Neural cell (in vitro differentiated cells): Measurements from ENCODE around the gene VPS50. TPM values are rescaled to one million over a fixed set of nuclear protein-coding genes. Genes with fewer than 3 reads are reported as not detected.

Source experiments
- H2AFZ ChIP-seq: fragments of 200-600, 300-800 bp; sonication (generic), shearing (Covaris generic); 2 replicates; pipeline ENCODE4 v1.6.0; 2014; ENCODE audit warnings: low read depth, mild to moderate bottlenecking, antibody characterized with exemption, low read length, moderate library complexity
- H3F3A ChIP-seq: fragments of 200-600 bp; shearing (Covaris generic); 2 replicates; pipeline ENCODE4 v1.6.1; 2016; ENCODE audit warnings: mild to moderate bottlenecking, moderate library complexity, mixed read lengths, antibody characterized with exemption, low read length; ENCODE audit not compliant: insufficient read depth, poor library complexity, severe bottlenecking
- H3K27ac ChIP-seq: fragments of 200-600, 300-800 bp; sonication (generic), shearing (Covaris generic); 2 replicates; pipeline ENCODE4 v1.5.1; 2014; ENCODE audit warnings: mild to moderate bottlenecking, low read length, moderate library complexity
- H3K27me3 ChIP-seq: fragments of 300-800, 200-600 bp; sonication (generic), shearing (Covaris generic); 2 replicates; pipeline ENCODE4 v1.6.0; 2014; ENCODE audit warnings: mild to moderate bottlenecking, low read depth, low read length, moderate library complexity; ENCODE audit not compliant: insufficient read depth
- H3K36me3 ChIP-seq: fragments of 300-800, 200-600 bp; sonication (generic), shearing (Covaris generic); 2 replicates; pipeline ENCODE4 v1.5.1; 2014; ENCODE audit warnings: mild to moderate bottlenecking, antibody characterized with exemption, low read length, moderate library complexity; ENCODE audit not compliant: insufficient read depth
- H3K4me2 ChIP-seq: fragments of 300-800, 200-600 bp; sonication (generic), shearing (Covaris generic); 2 replicates; pipeline ENCODE4 v1.6.0; 2014; ENCODE audit warnings: mild to moderate bottlenecking, low read length
- H3K4me3 ChIP-seq: fragments of 300-800, 200-600 bp; sonication (generic), shearing (Covaris generic); 2 replicates; pipeline ENCODE4 v1.5.1; 2014; ENCODE audit warnings: mild to moderate bottlenecking, low read length, moderate library complexity
- H3K79me2 ChIP-seq: fragments of 200-600 bp; shearing (Covaris generic); replicated peaks from 2 replicates; pipeline ENCODE4 v1.6.0; 2014; ENCODE audit warnings: mild to moderate bottlenecking, low read length, moderate library complexity; ENCODE audit not compliant: insufficient read depth
- H3K9ac ChIP-seq: fragments of 300-800, 200-600 bp; sonication (generic), shearing (Covaris generic); 2 replicates; pipeline ENCODE4 v1.6.1; 2016; ENCODE audit warnings: mild to moderate bottlenecking, low read length, mixed read lengths
- H3K9me2 ChIP-seq: fragments of 200-600 bp; shearing (Covaris generic); 2 replicates; pipeline ENCODE4 v1.6.1; 2016; ENCODE audit warnings: mild to moderate bottlenecking, low read length, mixed read lengths; ENCODE audit not compliant: insufficient read depth
- H3K9me3 ChIP-seq: fragments of 200-600, 300-800 bp; sonication (generic), shearing (Covaris generic); 2 replicates; pipeline ENCODE4 v1.6.1; 2016; ENCODE audit warnings: mild to moderate bottlenecking, mixed run types, low read length, moderate library complexity, mixed read lengths
- H4K20me1 ChIP-seq: fragments of 200-600 bp; shearing (Covaris generic); 2 replicates; pipeline ENCODE4 v1.6.1; 2016; ENCODE audit warnings: mild to moderate bottlenecking, mixed run types; ENCODE audit not compliant: insufficient read depth
- CTCF ChIP-seq: fragments of 450-650 bp; IDR thresholded peaks from 2 replicates; pipeline ENCODE4 v1.5.1; 2014; ENCODE audit warnings: antibody characterized with exemption, mild to moderate bottlenecking, moderate library complexity; ENCODE audit not compliant: poor library complexity, severe bottlenecking
- EP300 ChIP-seq: fragments of 450-650 bp; conservative IDR thresholded peaks from 2 replicates; pipeline ENCODE4 v1.6.1; 2014; ENCODE audit warnings: antibody characterized with exemption, mild to moderate bottlenecking, moderate library complexity; ENCODE audit not compliant: poor library complexity, severe bottlenecking
- EZH2 ChIP-seq: fragments of 200-600, 300-800 bp; shearing (Covaris generic), sonication (generic); IDR thresholded peaks from 2 replicates; pipeline ENCODE4 v1.6.1; 2014; ENCODE audit warnings: antibody characterized with exemption, low read length, borderline replicate concordance, mild to moderate bottlenecking; ENCODE audit not compliant: insufficient read depth, poor library complexity, severe bottlenecking
- MXI1 ChIP-seq: fragments of 450-650 bp; conservative IDR thresholded peaks from 2 replicates; pipeline ENCODE4 v1.6.1; 2014; ENCODE audit warnings: antibody characterized with exemption, mild to moderate bottlenecking; ENCODE audit not compliant: poor library complexity, severe bottlenecking
- POLR2AphosphoS5 ChIP-seq: IDR thresholded peaks from 2 replicates; pipeline ENCODE4 v1.6.1; 2012
- REST ChIP-seq: IDR thresholded peaks from 2 replicates; pipeline ENCODE4 v1.6.1; 2012; ENCODE audit warnings: borderline replicate concordance
- SMC3 ChIP-seq: fragments of 450-650 bp; conservative IDR thresholded peaks from 2 replicates; pipeline ENCODE4 v1.6.1; 2014; ENCODE audit warnings: antibody characterized with exemption, mild to moderate bottlenecking, moderate library complexity; ENCODE audit not compliant: poor library complexity
- TAF1 ChIP-seq: IDR thresholded peaks from 2 replicates; pipeline ENCODE4 v1.6.1; 2012; ENCODE audit warnings: low read depth
- polyA plus RNA-seq: library from polyadenylated mRNA; depleted of rRNA; stranded (reverse); fragments of >200 nt; gene quantifications from 2 replicates; pipeline ENCODE4 v1.2.3, GENCODE V29; 2014

VPS50 gene
- polyA plus RNA-seq, 1 donor from 2014 or later: 58.2 TPM

GRCh38 chr7:93284908-93285307, 52.7 kb downstream of the VPS50 start:
- Histone ChIP-seq H3K4me3 (no peak overlapping the region), H3K4me2 (no peak overlapping the region), H2AFZ (no peak overlapping the region), H3F3A (no peaks in the 10 kb centered on the region), H3K27ac (no peak overlapping the region), H3K9ac (no peak overlapping the region), H4K20me1 (no peaks in the 10 kb centered on the region), H3K79me2 (no peaks in the 10 kb centered on the region), H3K36me3 (no peaks in the 10 kb centered on the region), H3K9me3 (no peaks in the 10 kb centered on the region), H3K27me3 (no peaks in the 10 kb centered on the region), H3K9me2 (no peaks in the 10 kb centered on the region)
- TF ChIP-seq POLR2AphosphoS5: no peak
- TF ChIP-seq REST: no peak

DNA sequence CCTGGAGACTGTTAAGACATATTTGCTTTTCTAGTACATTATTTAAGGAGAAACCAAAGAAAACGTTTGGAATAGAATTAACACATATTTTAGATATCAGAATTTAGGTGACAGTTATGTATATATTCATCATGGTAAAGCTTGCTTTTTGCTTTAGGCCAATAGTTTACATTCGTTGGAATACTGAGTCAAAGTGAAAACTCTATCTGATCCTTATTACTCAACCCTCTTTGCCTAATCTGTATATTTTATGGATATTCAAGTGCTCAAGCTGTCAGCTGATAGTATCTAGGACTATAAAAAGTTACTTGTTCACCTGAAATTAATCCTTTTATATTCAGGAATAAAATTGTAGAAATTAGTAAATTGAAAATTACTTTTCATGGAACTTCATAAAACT, 61.1 kb downstream of the VPS50 start:
- no peaks in the 10 kb centered on the region for H3F3A ChIP-seq
- no peak overlapping the region for H3K27ac ChIP-seq
- no peaks in the 10 kb centered on the region for H3K79me2 ChIP-seq
- no peak overlapping the region for H3K4me3 ChIP-seq
- H3K36me3 ChIP-seq: no peaks in the 10 kb centered on the region
- no peak overlapping the region for H3K9ac ChIP-seq
- H3K9me2 ChIP-seq: no peaks in the 10 kb centered on the region
- H3K27me3 ChIP-seq: no peaks in the 10 kb centered on the region
- H2AFZ ChIP-seq: no peak overlapping the region
- no peak overlapping the region for H3K4me2 ChIP-seq
- H3K9me3 ChIP-seq: no peaks in the 10 kb centered on the region
- H4K20me1 ChIP-seq: no peaks in the 10 kb centered on the region
- TF ChIP-seq TAF1: no peak
- no peak for TF ChIP-seq EP300
- TF ChIP-seq POLR2AphosphoS5: no peak
- no peak for TF ChIP-seq EZH2

- Histone ChIP-seq H3F3A (no peaks in the 10 kb centered on the region), H2AFZ (no peak overlapping the region), H3K79me2 (no peaks in the 10 kb centered on the region), H3K27me3 (no peaks in the 10 kb centered on the region), H3K9ac (no peak overlapping the region), H3K36me3 (no peaks in the 10 kb centered on the region), H4K20me1 (no peaks in the 10 kb centered on the region), H3K4me2 (no peak overlapping the region), H3K9me3 (no peaks in the 10 kb centered on the region), H3K4me3 (no peak overlapping the region), H3K9me2 (no peaks in the 10 kb centered on the region), H3K27ac (no peak overlapping the region)
- TF ChIP-seq REST (no peak), SMC3 (no peak), MXI1 (no peak), CTCF (no peak)
These were observed 66.0 kb downstream of the VPS50 start for GRCh38 chr7:93298206-93298605.
